SIG-M5 treated with dmso at 0.1 percent for 504 hours (cell line): ENCODE data around the gene TIPRL.

ENCODE experiments used
- DNase-seq: peaks from one replicate; lab custom pipeline; 2025; ENCODE audit not compliant: unreplicated experiment; lab: John Stamatoyannopoulos, UW

Gene TIPRL

DNA sequence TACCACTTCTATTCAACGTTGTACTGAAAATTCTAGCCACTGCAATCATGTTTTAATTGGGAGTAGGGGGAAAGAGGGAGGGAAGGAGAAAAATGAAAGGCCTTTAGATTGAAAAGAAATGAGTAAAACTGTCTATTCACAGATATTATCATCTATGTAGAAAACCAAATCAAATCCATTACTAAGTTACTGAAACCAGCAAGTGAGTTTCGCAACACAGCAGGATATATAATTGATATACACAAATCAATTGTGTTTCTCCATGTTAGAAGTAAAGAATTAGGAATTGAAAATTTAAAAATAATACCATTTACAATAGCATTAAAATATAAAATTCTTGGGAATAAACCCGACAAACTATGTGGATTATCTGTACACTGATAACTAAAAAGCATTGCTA is 66.3 kb downstream of the TIPRL start:
- no peak for DNase-seq

DNA sequence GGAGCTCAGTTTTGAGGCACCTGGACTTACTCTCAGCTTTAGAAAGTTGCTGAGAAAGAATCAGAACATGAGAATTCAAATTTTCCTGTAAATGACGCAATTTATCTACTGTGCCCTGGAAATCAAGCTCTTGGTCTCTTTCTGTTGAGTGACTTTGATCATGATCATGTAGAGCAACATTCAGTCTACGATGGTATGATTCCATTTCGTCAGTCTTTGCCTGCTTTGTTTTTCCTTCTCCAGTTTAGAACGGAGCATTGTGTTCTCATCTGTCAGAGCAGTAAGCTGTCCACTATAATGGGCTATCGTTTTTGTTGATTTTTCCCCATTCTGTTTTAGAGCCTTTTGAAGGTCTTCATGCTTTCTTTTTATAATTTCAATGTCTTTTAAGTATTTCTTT is 67.7 kb downstream of the TIPRL start:
- DNase-seq = no peak
